ENCODE measurements around the gene OGA. TPM values are rescaled to one million over a fixed set of nuclear protein-coding genes. Genes with fewer than 3 reads are reported as not detected.

OGA gene
- total and polyA plus RNA-seq, 9 of the 15 experiments (the other 6 are each of a cell fraction or from before 2014, with no cell fraction given) = 13.5 to 73.5 (median 59.5) TPM

DNA sequence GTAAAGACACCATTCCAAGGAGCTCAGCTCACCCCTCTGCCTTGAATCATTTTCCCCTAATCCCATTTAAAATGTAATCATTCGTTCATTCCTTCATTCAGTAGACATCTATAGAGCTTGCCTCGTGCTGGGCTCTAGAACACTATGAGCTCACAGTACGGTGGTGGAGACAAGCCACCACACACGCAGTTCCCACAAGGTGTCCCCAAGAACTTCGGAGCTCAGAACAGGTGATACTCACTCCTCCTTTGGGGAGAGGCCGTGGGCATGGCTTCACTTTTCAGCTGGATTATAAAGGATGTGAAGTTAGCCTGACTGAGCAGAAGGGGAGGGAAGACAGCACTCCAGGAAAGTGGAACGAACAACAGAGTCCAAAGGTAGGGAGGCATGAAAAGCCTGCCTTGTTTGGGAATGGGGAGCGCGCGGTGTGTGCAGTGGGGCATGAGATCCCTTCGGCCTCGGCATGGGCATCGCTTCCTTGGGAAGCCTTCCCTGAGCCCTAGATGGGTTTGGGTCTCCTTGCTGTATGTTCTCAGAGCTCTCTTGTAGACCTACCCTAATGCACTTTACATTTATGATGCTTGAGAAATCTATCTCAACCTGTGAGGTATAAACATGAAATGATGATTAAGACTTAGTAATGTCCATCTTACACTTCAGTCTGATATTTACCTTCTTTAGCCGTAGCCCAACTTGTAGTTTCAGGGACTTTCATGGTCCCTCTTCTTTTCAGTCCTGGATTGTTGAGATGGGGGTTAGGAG, 809 bp upstream of the OGA start (continued):
- TF ChIP-seq ILF3 (IDR thresholded peaks at IDR 0.05; ENCODE audit: borderline replicate concordance) (no peak), ZFP36 (IDR thresholded peaks at IDR 0.05; ENCODE audit: low read depth, low read length, partially characterized antibody) (no peak), RBBP5 (IDR thresholded peaks at IDR 0.05; ENCODE audit: borderline replicate concordance, insufficient read depth, low read length, poor library complexity, severe bottlenecking) (peak; percentile 29), RBM34 (IDR thresholded peaks at IDR 0.05; ENCODE audit: borderline replicate concordance, insufficient read depth, low read length) (no peak), CBFB (CRISPR knock-in tag; IDR thresholded peaks at IDR 0.05) (0 out of 2 replicates have a peak, but pooled peaks have one; percentile 46), ATF1 (CRISPR knock-in tag; IDR thresholded peaks at IDR 0.05) (no peak), ATF1 (tag; IDR thresholded peaks at IDR 0.05) (no peak; the same call in 1 of the 2 replicates), KLF1 (tag; IDR thresholded peaks at IDR 0.05) (no peak), ZNF224 (CRISPR knock-in tag; IDR thresholded peaks at IDR 0.05) (no peak), MYC (IDR thresholded peaks at IDR 0.05; ENCODE audit: low read depth, low read length) (peak; percentile 59), MYC (CRISPR knock-in tag; IDR thresholded peaks at IDR 0.05; ENCODE audit: borderline replicate concordance, low read depth) (no peak), PTRF (tag; IDR thresholded peaks at IDR 0.05) (no peak), KAT8 (IDR thresholded peaks at IDR 0.05; ENCODE audit: low read depth) (no peak), MTF1 (CRISPR knock-in tag; IDR thresholded peaks at IDR 0.05; ENCODE audit: borderline replicate concordance) (no peak), ZNF584 (CRISPR knock-in tag; IDR thresholded peaks at IDR 0.05; ENCODE audit: low read depth) (no peak)
- TF ChIP-seq, protein P1, sequence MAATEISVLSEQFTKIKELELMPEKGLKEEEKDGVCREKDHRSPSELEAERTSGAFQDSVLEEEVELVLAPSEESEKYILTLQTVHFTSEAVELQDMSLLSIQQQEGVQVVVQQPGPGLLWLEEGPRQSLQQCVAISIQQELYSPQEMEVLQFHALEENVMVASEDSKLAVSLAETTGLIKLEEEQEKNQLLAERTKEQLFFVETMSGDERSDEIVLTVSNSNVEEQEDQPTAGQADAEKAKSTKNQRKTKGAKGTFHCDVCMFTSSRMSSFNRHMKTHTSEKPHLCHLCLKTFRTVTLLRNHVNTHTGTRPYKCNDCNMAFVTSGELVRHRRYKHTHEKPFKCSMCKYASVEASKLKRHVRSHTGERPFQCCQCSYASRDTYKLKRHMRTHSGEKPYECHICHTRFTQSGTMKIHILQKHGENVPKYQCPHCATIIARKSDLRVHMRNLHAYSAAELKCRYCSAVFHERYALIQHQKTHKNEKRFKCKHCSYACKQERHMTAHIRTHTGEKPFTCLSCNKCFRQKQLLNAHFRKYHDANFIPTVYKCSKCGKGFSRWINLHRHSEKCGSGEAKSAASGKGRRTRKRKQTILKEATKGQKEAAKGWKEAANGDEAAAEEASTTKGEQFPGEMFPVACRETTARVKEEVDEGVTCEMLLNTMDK (IDR thresholded peaks at IDR 0.05; ENCODE audit: borderline replicate concordance, insufficient read depth, low read depth, low read length, poor library complexity, severe bottlenecking) = peak; percentile 1
- TF ChIP-seq, protein P2, sequence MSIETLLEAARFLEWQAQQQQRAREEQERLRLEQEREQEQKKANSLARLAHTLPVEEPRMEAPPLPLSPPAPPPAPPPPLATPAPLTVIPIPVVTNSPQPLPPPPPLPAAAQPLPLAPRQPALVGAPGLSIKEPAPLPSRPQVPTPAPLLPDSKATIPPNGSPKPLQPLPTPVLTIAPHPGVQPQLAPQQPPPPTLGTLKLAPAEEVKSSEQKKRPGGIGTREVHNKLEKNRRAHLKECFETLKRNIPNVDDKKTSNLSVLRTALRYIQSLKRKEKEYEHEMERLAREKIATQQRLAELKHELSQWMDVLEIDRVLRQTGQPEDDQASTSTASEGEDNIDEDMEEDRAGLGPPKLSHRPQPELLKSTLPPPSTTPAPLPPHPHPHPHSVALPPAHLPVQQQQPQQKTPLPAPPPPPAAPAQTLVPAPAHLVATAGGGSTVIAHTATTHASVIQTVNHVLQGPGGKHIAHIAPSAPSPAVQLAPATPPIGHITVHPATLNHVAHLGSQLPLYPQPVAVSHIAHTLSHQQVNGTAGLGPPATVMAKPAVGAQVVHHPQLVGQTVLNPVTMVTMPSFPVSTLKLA (conservative IDR thresholded peaks at IDR 0.05) = 0 out of 4 replicates have a peak, but pooled peaks have one; percentile 5 to 10
- TF ChIP-seq, protein P3, sequence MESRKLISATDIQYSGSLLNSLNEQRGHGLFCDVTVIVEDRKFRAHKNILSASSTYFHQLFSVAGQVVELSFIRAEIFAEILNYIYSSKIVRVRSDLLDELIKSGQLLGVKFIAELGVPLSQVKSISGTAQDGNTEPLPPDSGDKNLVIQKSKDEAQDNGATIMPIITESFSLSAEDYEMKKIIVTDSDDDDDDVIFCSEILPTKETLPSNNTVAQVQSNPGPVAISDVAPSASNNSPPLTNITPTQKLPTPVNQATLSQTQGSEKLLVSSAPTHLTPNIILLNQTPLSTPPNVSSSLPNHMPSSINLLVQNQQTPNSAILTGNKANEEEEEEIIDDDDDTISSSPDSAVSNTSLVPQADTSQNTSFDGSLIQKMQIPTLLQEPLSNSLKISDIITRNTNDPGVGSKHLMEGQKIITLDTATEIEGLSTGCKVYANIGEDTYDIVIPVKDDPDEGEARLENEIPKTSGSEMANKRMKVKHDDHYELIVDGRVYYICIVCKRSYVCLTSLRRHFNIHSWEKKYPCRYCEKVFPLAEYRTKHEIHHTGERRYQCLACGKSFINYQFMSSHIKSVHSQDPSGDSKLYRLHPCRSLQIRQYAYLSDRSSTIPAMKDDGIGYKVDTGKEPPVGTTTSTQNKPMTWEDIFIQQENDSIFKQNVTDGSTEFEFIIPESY (CRISPR knock-in tag; IDR thresholded peaks at IDR 0.05) = no peak
- TF ChIP-seq, protein P4, sequence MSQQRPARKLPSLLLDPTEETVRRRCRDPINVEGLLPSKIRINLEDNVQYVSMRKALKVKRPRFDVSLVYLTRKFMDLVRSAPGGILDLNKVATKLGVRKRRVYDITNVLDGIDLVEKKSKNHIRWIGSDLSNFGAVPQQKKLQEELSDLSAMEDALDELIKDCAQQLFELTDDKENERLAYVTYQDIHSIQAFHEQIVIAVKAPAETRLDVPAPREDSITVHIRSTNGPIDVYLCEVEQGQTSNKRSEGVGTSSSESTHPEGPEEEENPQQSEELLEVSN (IDR thresholded peaks at IDR 0.05; ENCODE audit: borderline replicate concordance in 1 of 2, extremely low read depth in 1 of 2, insufficient read depth in 1 of 2, insufficient read length in 1 of 2, low read depth in 1 of 2, low read length in 1 of 2, poor library complexity in 1 of 2, severe bottlenecking in 1 of 2) = peak in 1 of 2 experiments; percentile 6
- TF ChIP-seq, protein P5, sequence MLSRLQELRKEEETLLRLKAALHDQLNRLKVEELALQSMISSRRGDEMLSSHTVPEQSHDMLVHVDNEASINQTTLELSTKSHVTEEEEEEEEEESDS (CRISPR knock-in tag; IDR thresholded peaks at IDR 0.05) = no peak

Measured in K562 (cell line).